NT2/D1 (cell line): ENCODE data around the gene MAML2.

Experiments used
- SUZ12 ChIP-seq: IDR thresholded peaks from 2 replicates; pipeline ENCODE4 v1.6.1; 2011; ENCODE audit not compliant: insufficient read length, insufficient read depth; ENCODE audit errors: extremely low read depth
- YY1 ChIP-seq: IDR thresholded peaks from 2 replicates; pipeline ENCODE4 v1.6.1; 2011; ENCODE audit not compliant: insufficient read length, insufficient read depth
- ZNF274 ChIP-seq: IDR thresholded peaks from 2 replicates; pipeline ENCODE4 v1.6.1; 2011; ENCODE audit warnings: mild to moderate bottlenecking, low read depth, low read length

DNA sequence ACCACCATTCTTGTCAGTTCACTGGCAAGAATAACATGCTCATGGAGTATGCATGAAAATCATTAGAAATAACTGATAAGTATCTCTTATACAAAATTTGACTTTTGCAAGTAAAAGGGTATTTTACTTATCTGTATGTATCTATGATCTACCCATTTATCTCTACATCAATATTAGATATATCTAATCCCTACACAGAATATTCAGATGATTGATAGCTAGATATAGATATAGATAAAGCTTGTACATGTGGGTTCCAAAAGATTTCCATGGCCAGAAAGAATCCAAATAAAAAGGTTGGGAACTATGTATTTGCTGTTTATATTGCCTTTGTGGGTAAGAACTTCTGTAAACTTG lies 185.5 kb downstream of the MAML2 start:
- TF ChIP-seq ZNF274 (no peak), YY1 (no peak), SUZ12 (no peak)
